B cell (primary cell): ENCODE measurements around the gene PAPSS2. TPM values are rescaled to one million over a fixed set of nuclear protein-coding genes. Genes with fewer than 3 reads are reported as not detected.

ENCODE experiments used
- ATAC-seq: fragments of 200-7000 bp; cut with Tn5 transposase; one replicate; pipeline ENCODE4 v1.10.0; 2021; ENCODE audit warnings: low read depth, mild to moderate bottlenecking, moderate number of reproducible peaks, moderate library complexity
- CTCF ChIA-PET: fragments of 350-600 bp; sonication (Branson Sonifier 250); formaldehyde crosslinking; loops from one replicate; lab custom pipeline; 2021; ENCODE audit warnings: antibody characterized with exemption, inconsistent platforms; lab: Charles Lee
- POLR2A ChIA-PET: fragments of 350-600 bp; sonication (Branson Sonifier 250); formaldehyde crosslinking; loops from one replicate; lab custom pipeline; 2021; ENCODE audit warnings: antibody characterized with exemption; lab: Charles Lee
- DNase-seq: peaks from one replicate; pipeline ENCODE4 v3.0.0; 2013
- H2AFZ ChIP-seq: 2 replicates; pipeline ENCODE4 v1.6.1; 2012; ENCODE audit warnings: mild to moderate bottlenecking, low read depth, low read length; ENCODE audit not compliant: insufficient read depth, poor library complexity, severe bottlenecking
- H3K27ac ChIP-seq, 2 donors: 1 replicate in 1 of 2; 2 replicates in 1 of 2; pipeline ENCODE4 v1.5.1; 2012 to 2013; ENCODE audit warnings: low read length in 2 of 2, mild to moderate bottlenecking in 2 of 2, moderate library complexity in 1 of 2
- H3K27me3 ChIP-seq, 4 experiments: fragments of 200-600 bp in 1 of 4; sonication (generic) in 1 of 4; replicated peaks in 1 of 4; 1 replicate in 2 of 4; 2 replicates in 2 of 4; pipeline versions ENCODE4 v1.6.1 to v1.7.0; 2013 to 2016; ENCODE audit warnings: low read length in 3 of 4, mild to moderate bottlenecking in 2 of 4, mixed read lengths in 1 of 4, moderate library complexity in 1 of 4; ENCODE audit not compliant: insufficient read depth in 4 of 4, control insufficient read depth in 3 of 4; ENCODE audit errors: control extremely low read depth in 1 of 4
- H3K36me3 ChIP-seq, 2 experiments: replicated peaks in 1 of 2; 1 replicate in 1 of 2; 2 replicates in 1 of 2; pipeline versions ENCODE4 v1.6.1 to v1.7.1; 2013; ENCODE audit warnings: low read length in 1 of 2; ENCODE audit not compliant: insufficient read depth in 2 of 2, control insufficient read depth in 1 of 2; ENCODE audit errors: control extremely low read depth in 1 of 2, extremely low read depth in 1 of 2
- H3K4me1 ChIP-seq, 2 donors: fragments of 200-600 bp in 1 of 2; sonication (generic) in 1 of 2; 1 replicate in 1 of 2; 2 replicates in 1 of 2; pipeline versions ENCODE4 v1.5.1 to v1.6.1; 2013 to 2017; ENCODE audit warnings: low read length in 2 of 2; ENCODE audit not compliant: control insufficient read depth in 2 of 2, insufficient read depth in 2 of 2
- H3K4me2 ChIP-seq: replicated peaks from 2 replicates; pipeline ENCODE3; 2012; ENCODE audit warnings: mild to moderate bottlenecking, low read depth, low read length; ENCODE audit not compliant: poor library complexity, severe bottlenecking
- H3K4me3 ChIP-seq, 5 experiments: fragments of 200-600 bp in 1 of 5; sonication (generic) in 1 of 5; 1 replicate in 3 of 5; 2 replicates in 2 of 5; pipeline versions ENCODE4 v1.5.1 to v1.7.0; 2011 to 2016; ENCODE audit warnings: low read length in 4 of 5, mild to moderate bottlenecking in 4 of 5, low read depth in 2 of 5, control low read depth in 1 of 5, moderate library complexity in 1 of 5; ENCODE audit not compliant: insufficient read depth in 1 of 5; ENCODE audit errors: control extremely low read depth in 1 of 5, extremely low read depth in 1 of 5
- H3K79me2 ChIP-seq: fragments of 200-600 bp; sonication (generic); one replicate; pipeline ENCODE4 v1.6.0; 2016; ENCODE audit warnings: low read length; ENCODE audit not compliant: control insufficient read depth, insufficient read depth
- H3K9ac ChIP-seq: fragments of 200-600 bp; sonication (generic); 2 replicates; pipeline ENCODE4 v1.6.1; 2017; ENCODE audit warnings: mild to moderate bottlenecking, low read length, moderate library complexity
- H3K9me3 ChIP-seq, 3 donors: one replicate each; pipeline versions ENCODE4 v1.6.1 to v1.7.1; 2013; ENCODE audit warnings: low read length in 2 of 3; ENCODE audit not compliant: control insufficient read depth in 2 of 3, insufficient read depth in 1 of 3; ENCODE audit errors: control extremely low read depth in 1 of 3
- H4K20me1 ChIP-seq: 2 replicates; pipeline ENCODE4 v1.6.0; 2012; ENCODE audit warnings: mild to moderate bottlenecking, low read length; ENCODE audit not compliant: insufficient read depth, control insufficient read depth, poor library complexity, severe bottlenecking
- H3K27ac Mint-ChIP-seq: one replicate; pipeline ENCODE4 v1.8.0; 2021; ENCODE audit warnings: mixed read lengths
- H3K27me3 Mint-ChIP-seq: one replicate; pipeline ENCODE4 v1.8.0; 2021; ENCODE audit warnings: mixed read lengths
- H3K4me1 Mint-ChIP-seq: one replicate; pipeline ENCODE4 v1.8.0; 2021; ENCODE audit warnings: mixed read lengths
- H3K4me3 Mint-ChIP-seq: one replicate; pipeline ENCODE4 v1.8.0; 2021; ENCODE audit warnings: mixed read lengths
- H3K9me3 Mint-ChIP-seq: one replicate; pipeline ENCODE4 v1.8.0; 2022; ENCODE audit warnings: mixed read lengths; ENCODE audit not compliant: insufficient read depth
- EZH2 ChIP-seq: IDR thresholded peaks from 2 replicates; pipeline ENCODE4 v1.6.1; 2012; ENCODE audit warnings: borderline replicate concordance, low read depth, mild to moderate bottlenecking, moderate library complexity, low read length; ENCODE audit not compliant: insufficient read depth, poor library complexity, severe bottlenecking
- WGBS: methylation state at CpG from one replicate; pipeline ENCODE4 v1.1.5; 2013; ENCODE audit warnings: missing lambda C conversion rate; ENCODE audit not compliant: insufficient coverage; 5-methylcytosine and 5-hydroxymethylcytosine counted together
- intact Hi-C: fragments of 100-400 bp; cut with micrococcal nuclease; formaldehyde crosslinking; loops from one replicate; pipeline ENCODE4 v1.10.0; 2022
- polyA plus RNA-seq: library from polyadenylated mRNA; depleted of rRNA; stranded (reverse); fragments of >200 nt; gene quantifications from 2 replicates; pipeline ENCODE4 v1.2.3, GENCODE V29; 2012
- total RNA-seq, 2 donors: library from RNA; stranded (reverse); fragments of 120-200 nt in 1 of 2; gene quantifications; 1 replicate in 1 of 2; 2 replicates in 1 of 2; pipeline versions ENCODE4 v1.2.3 to v1.2.4, GENCODE V29; 2013 to 2022
- TF ChIP-seq, protein P1 (sequence below): fragments of 200-600 bp; IDR thresholded peaks from one replicate; pipeline ENCODE4 v1.8.0; 2022; ENCODE audit warnings: antibody characterized with exemption, mild to moderate bottlenecking

PAPSS2 gene
- total and polyA plus RNA-seq, 2 donors (not counting 1 experiment from before 2014, with no cell fraction given), result not detected

DNA sequence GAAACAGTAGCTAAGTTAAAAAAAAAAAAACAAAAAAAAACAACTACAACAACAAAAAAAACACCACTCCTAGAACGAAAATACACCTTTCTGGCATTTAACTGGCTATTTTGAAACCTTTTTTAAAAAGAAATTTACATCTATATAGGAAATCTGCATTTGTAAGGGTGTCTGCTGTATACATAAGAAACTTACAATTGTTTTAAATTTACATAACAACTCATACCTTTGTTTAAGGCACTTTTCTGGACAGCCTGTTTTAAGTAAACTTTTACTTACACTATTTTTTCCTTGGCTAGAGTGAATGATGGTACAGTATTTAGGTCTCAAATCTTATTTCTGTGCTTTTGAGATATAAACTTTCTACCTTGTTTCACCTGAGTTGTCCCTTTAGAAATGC is 34.0 kb upstream of the PAPSS2 start:
- H3K27ac Mint-ChIP-seq, result no peak overlapping the region
- Histone ChIP-seq H3K4me3 (no peak overlapping the region), H3K4me1 (no peaks in the 10 kb centered on the region), H3K79me2 (no peaks in the 10 kb centered on the region), H4K20me1 (no peaks in the 10 kb centered on the region), H3K27me3 (no peaks in the 10 kb centered on the region), H3K36me3 (no peaks in the 10 kb centered on the region), H3K9ac (no peak overlapping the region), H3K9me3 (no peaks in the 10 kb centered on the region), H3K4me2 (no peak overlapping the region), H2AFZ (no peak overlapping the region), H3K27ac (no peak overlapping the region)
- H3K4me3 Mint-ChIP-seq, result no peak overlapping the region
- no peaks in the 10 kb centered on the region for H3K27me3 Mint-ChIP-seq
- ATAC-seq (no peak), DNase-seq (no peak)
- intact Hi-C loops, result no loop called here
- TF ChIP-seq, protein P1, sequence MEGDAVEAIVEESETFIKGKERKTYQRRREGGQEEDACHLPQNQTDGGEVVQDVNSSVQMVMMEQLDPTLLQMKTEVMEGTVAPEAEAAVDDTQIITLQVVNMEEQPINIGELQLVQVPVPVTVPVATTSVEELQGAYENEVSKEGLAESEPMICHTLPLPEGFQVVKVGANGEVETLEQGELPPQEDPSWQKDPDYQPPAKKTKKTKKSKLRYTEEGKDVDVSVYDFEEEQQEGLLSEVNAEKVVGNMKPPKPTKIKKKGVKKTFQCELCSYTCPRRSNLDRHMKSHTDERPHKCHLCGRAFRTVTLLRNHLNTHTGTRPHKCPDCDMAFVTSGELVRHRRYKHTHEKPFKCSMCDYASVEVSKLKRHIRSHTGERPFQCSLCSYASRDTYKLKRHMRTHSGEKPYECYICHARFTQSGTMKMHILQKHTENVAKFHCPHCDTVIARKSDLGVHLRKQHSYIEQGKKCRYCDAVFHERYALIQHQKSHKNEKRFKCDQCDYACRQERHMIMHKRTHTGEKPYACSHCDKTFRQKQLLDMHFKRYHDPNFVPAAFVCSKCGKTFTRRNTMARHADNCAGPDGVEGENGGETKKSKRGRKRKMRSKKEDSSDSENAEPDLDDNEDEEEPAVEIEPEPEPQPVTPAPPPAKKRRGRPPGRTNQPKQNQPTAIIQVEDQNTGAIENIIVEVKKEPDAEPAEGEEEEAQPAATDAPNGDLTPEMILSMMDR, result no peak
- no peak for TF ChIP-seq EZH2
- POLR2A ChIA-PET, result no interaction called here
- CTCF ChIA-PET, result no interaction called here
- H3K4me1 Mint-ChIP-seq, result no peaks in the 10 kb centered on the region
- no peaks in the 10 kb centered on the region for H3K9me3 Mint-ChIP-seq
- WGBS, result no CpG with 5 or more reads among the region's 1 CpG

DNA sequence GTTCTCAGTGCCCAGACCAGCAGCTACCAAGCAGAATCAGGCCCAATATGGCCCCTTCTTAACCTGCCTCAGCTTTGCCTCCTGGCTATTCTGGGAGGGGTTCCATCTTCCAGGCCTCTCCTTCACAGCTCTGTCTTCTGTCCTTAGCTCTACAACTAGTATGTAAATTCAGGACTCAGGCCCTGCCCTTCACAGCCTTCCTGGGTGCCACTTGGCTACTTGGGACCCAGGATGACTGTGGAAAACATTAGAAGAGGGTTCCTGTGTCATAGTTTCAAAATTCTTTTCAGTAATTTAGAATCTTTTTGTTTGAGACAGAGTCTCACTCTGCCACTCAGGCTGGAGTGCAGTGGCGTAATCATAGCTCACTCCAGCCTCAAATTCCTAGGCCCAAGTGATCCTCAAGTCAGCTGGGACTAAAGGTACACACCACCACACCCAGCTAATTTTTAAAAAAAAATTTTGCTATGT is 33.2 kb upstream of the PAPSS2 start:
- intact Hi-C loops, result no loop called here
- H3K9me3 ChIP-seq, result no peaks in the 10 kb centered on the region
- H3K9ac ChIP-seq, result no peak overlapping the region
- no peak overlapping the region for H3K4me3 ChIP-seq
- no peaks in the 10 kb centered on the region for H3K79me2 ChIP-seq
- DNase-seq (no peak), ATAC-seq (no peak)
- H3K4me1 ChIP-seq, result no peaks in the 10 kb centered on the region
- no peaks in the 10 kb centered on the region for H3K36me3 ChIP-seq
- no peak overlapping the region for H3K4me3 Mint-ChIP-seq
- WGBS, result 89% methylated on average over 1 of the region's 1 CpG
- H2AFZ ChIP-seq, result no peak overlapping the region
- POLR2A ChIA-PET, result no interaction called here
- no peaks in the 10 kb centered on the region for H3K27me3 ChIP-seq
- no peak overlapping the region for H3K27ac ChIP-seq
- no peak overlapping the region for H3K27ac Mint-ChIP-seq
- no peaks in the 10 kb centered on the region for H3K4me1 Mint-ChIP-seq
- H4K20me1 ChIP-seq, result no peaks in the 10 kb centered on the region
- H3K4me2 ChIP-seq, result no peak overlapping the region
- TF ChIP-seq, protein P1, result no peak
- no peak for TF ChIP-seq EZH2
- H3K9me3 Mint-ChIP-seq, result no peaks in the 10 kb centered on the region
- CTCF ChIA-PET, result no interaction called here
- no peaks in the 10 kb centered on the region for H3K27me3 Mint-ChIP-seq
